HG02678 (cell line): Measurements from ENCODE around the gene UACA.
"Not testable (repeated sequence)": the region's sequence is repeated elsewhere in the genome, so short reads cannot be mapped to it uniquely, and the experiment has no call there.

Experiments
- ATAC-seq: cut with Tn5 transposase; IDR thresholded peaks from one replicate; pipeline ENCODE4 v1.9.1; 2021; ENCODE audit warnings: mild to moderate bottlenecking, moderate library complexity; ENCODE audit not compliant: unreplicated experiment

Gene UACA

GRCh38 chr15:70763120-70763949, at the start of gene UACA:
Gene UACA (minus strand): TSS chr15:70763558. CDS start chr15:70763407, 151 bp downstream.
- ATAC-seq, result peak; percentile 97

- ATAC-seq, result no peak
These were observed 49.5 kb upstream of the UACA start for GRCh38 chr15:70812827-70813364.

- ATAC-seq, result no peak
These were observed 47.7 kb upstream of the UACA start for GRCh38 chr15:70810916-70811578.

GRCh38 chr15:70806992-70807712, 43.8 kb upstream of the UACA start:
- ATAC-seq, result no peak

GRCh38 chr15:70804388-70804787, 41.0 kb upstream of the UACA start:
- ATAC-seq, result not testable (repeated sequence)

- ATAC-seq, result no peak
These were observed 39.3 kb upstream of the UACA start for GRCh38 chr15:70802629-70803028.

- no peak for ATAC-seq
These were observed 37.8 kb upstream of the UACA start for GRCh38 chr15:70801109-70801508.

GRCh38 chr15:70799667-70800450, 36.5 kb upstream of the UACA start:
- ATAC-seq, result no peak

GRCh38 chr15:70797464-70797863, 34.1 kb upstream of the UACA start:
- no peak for ATAC-seq

GRCh38 chr15:70796516-70797310, 33.4 kb upstream of the UACA start:
- no peak for ATAC-seq

- ATAC-seq, result no peak
These were observed 31.9 kb upstream of the UACA start for GRCh38 chr15:70795311-70795665.

- no peak for ATAC-seq
These were observed 31.4 kb upstream of the UACA start for GRCh38 chr15:70794596-70795310.

GRCh38 chr15:70793694-70794093, 30.3 kb upstream of the UACA start:
- ATAC-seq, result no peak

GRCh38 chr15:70792171-70792573, 28.8 kb upstream of the UACA start:
- ATAC-seq, result no peak

- no peak for ATAC-seq
These were observed 27.9 kb upstream of the UACA start for GRCh38 chr15:70791259-70791658.

- no peak for ATAC-seq
These were observed 25.9 kb upstream of the UACA start for GRCh38 chr15:70789213-70789612.

- no peak for ATAC-seq
These were observed 25.0 kb upstream of the UACA start for GRCh38 chr15:70788114-70789049.

GRCh38 chr15:70786996-70787395, 23.6 kb upstream of the UACA start:
- ATAC-seq, result no peak
